Muscle of arm (tissue), 12 donors: Measurements from ENCODE around the gene CNBP. TPM values are rescaled to one million over a fixed set of nuclear protein-coding genes. Genes with fewer than 3 reads are reported as not detected.

ENCODE experiments used
- polyA plus RNA-seq, 12 donors: library from polyadenylated mRNA; unstranded; fragments of 120-200 nt; gene quantifications; one replicate each; pipeline ENCODE4 v1.2.1, GENCODE V29; 2013; ENCODE audit not compliant: insufficient read length in 12 of 12

Gene CNBP
- polyA plus RNA-seq, 12 donors: 251 to 359 (median 334) TPM; not detected in 1

Other genes with a start within 250 kb of the CNBP start
- 1 to 10 TPM in 7 of 12 donors, under 1 TPM in 3, not detected in 2; 0.42 to 3.9 (median 1.1) TPM for gene CFAP92, start 189.8 kb downstream of the CNBP start, polyA plus RNA-seq
- 1 to 10 TPM in 7 of 12 donors, under 1 TPM in 3, not detected in 2; 0.78 to 4.5 (median 1.2) TPM for gene EFCC1, start 182.6 kb downstream of the CNBP start, polyA plus RNA-seq
- under 1 TPM in 9 of 12 donors, not detected in 3; 0.13 to 0.75 (median 0.34) TPM for gene GP9, start 123.1 kb downstream of the CNBP start, polyA plus RNA-seq
- gene RAB43, start 62.1 kb downstream of the CNBP start, polyA plus RNA-seq: 10 to 100 TPM in 1 of 12 donors, 1 to 10 TPM in 10, not detected in 1; 1.1 to 11.2 (median 1.9) TPM
- 10 to 100 TPM in 11 of 12 donors, not detected in 1; 34.5 to 54.9 (median 39.0) TPM for gene ISY1, start 22.8 kb downstream of the CNBP start, polyA plus RNA-seq
- gene COPG1, start 65.7 kb upstream of the CNBP start, polyA plus RNA-seq: 100 to 1,000 TPM in 9 of 12 donors, 10 to 100 TPM in 2, not detected in 1; 97.0 to 131 (median 109) TPM
- 10 to 100 TPM in 11 of 12 donors, not detected in 1; 21.7 to 28.6 (median 24.6) TPM for gene HMCES, start 95.0 kb upstream of the CNBP start, polyA plus RNA-seq
- gene EFCAB12, start 244.7 kb upstream of the CNBP start, polyA plus RNA-seq: under 1 TPM in 10 of 12 donors, not detected in 2; 0.05 to 0.57 (median 0.16) TPM